Activated T-cell treated with anti-CD3 and anti-CD28 coated beads, Interleukin-2, amount 50 U/mL, for 72 hours (primary cell): ENCODE results near the gene JPH3. TPM values are rescaled to one million over a fixed set of nuclear protein-coding genes. Genes with fewer than 3 reads are reported as not detected.

Experiments
- ATAC-seq, 2 donors: fragments of 150-1000 bp; cut with Tn5 transposase; replicated peaks in 1 of 2; 2 replicates each; pipeline ENCODE4 v1.10.0; 2021; ENCODE audit warnings: moderate library complexity in 2 of 2, mild to moderate bottlenecking in 1 of 2
- DNase-seq, 2 donors: peaks; one replicate each; pipeline ENCODE4 v3.0.0; 2021 to 2022; ENCODE audit warnings: mixed read lengths in 1 of 2
- H3K27ac Mint-ChIP-seq: one replicate; pipeline ENCODE4 v1.8.0; 2022; ENCODE audit warnings: mild to moderate bottlenecking, moderate library complexity, mixed read lengths
- H3K27me3 Mint-ChIP-seq: one replicate; pipeline ENCODE4 v1.8.0; 2022; ENCODE audit warnings: low read depth, mixed read lengths
- H3K36me3 Mint-ChIP-seq, 2 donors: one replicate each; pipeline ENCODE4 v1.8.0; 2022; ENCODE audit warnings: mixed read lengths in 2 of 2, mild to moderate bottlenecking in 1 of 2; ENCODE audit not compliant: insufficient read depth in 2 of 2
- H3K4me1 Mint-ChIP-seq: one replicate; pipeline ENCODE4 v1.8.0; 2022; ENCODE audit warnings: low read depth, mixed read lengths
- H3K4me3 Mint-ChIP-seq, 2 donors: one replicate each; pipeline ENCODE4 v1.8.0; 2022; ENCODE audit warnings: mild to moderate bottlenecking in 2 of 2, mixed read lengths in 2 of 2, moderate library complexity in 2 of 2
- H3K9me3 Mint-ChIP-seq, 2 donors: one replicate each; pipeline ENCODE4 v1.8.0; 2022; ENCODE audit warnings: mixed read lengths in 2 of 2
- total RNA-seq, 2 donors: library from RNA; stranded (reverse); gene quantifications; one replicate each; pipeline ENCODE4 v1.2.3, GENCODE V29; 2022

Gene JPH3
- total RNA-seq, 2 donors from 2014 or later: 0.60 to 0.74 TPM

DNA sequence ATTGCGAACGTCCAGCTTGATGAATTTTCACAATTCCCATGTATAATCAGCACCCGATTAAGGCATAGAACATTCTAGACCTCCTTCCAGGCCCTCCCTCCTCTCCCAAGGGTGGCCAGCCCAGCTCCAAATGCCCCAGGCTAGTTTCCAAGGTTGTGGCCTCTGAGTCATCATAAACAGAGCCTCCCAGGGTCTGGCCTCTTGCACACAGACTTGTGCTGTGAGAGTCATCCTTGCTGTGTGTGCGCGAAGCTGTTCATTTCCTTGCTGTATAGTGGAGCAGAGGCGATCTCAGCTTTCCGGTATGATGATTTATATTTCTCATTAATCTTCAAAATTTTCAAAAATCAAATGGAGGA, 20.5 kb upstream of the JPH3 start:
- ATAC-seq (no peak), DNase-seq (no peak)
- H3K4me1 Mint-ChIP-seq: no peaks in the 10 kb centered on the region
- no peak overlapping the region for H3K4me3 Mint-ChIP-seq
- H3K27ac Mint-ChIP-seq: no peak overlapping the region
- H3K27me3 Mint-ChIP-seq: peaks cover 29% of the 10 kb centered on the region
- no peaks in the 10 kb centered on the region for H3K36me3 Mint-ChIP-seq
- H3K9me3 Mint-ChIP-seq: no peaks in the 10 kb centered on the region

GRCh38 chr16:87582216-87582965, 19.9 kb upstream of the JPH3 start:
- H3K27ac Mint-ChIP-seq: no peak overlapping the region
- no peaks in the 10 kb centered on the region for H3K9me3 Mint-ChIP-seq
- no peaks in the 10 kb centered on the region for H3K4me1 Mint-ChIP-seq
- no peak for ATAC-seq
- no peak overlapping the region for H3K4me3 Mint-ChIP-seq
- H3K27me3 Mint-ChIP-seq: peaks cover 33% of the 10 kb centered on the region
- no peaks in the 10 kb centered on the region for H3K36me3 Mint-ChIP-seq
- DNase-seq: no peak

DNA sequence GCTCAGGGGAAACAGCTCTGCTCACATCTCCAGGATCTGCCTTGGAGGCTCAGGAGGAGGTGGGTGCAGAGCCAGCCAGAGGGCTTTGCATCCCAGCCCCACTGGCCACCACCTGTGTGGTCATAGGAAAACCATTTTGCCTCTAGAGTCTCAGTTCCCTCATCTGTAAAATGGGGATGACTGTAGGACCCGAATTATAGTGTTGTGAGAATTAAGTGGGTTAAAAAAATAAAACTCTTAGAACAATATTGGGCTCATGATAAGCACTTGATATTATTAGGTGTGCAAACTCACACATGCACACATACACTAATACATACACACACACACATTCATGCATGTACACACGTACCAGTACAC, 19.4 kb upstream of the JPH3 start:
- H3K4me3 Mint-ChIP-seq: no peak overlapping the region
- no peaks in the 10 kb centered on the region for H3K9me3 Mint-ChIP-seq
- no peaks in the 10 kb centered on the region for H3K36me3 Mint-ChIP-seq
- H3K27me3 Mint-ChIP-seq: peaks cover 33% of the 10 kb centered on the region
- DNase-seq (no peak), ATAC-seq (no peak)
- no peaks in the 10 kb centered on the region for H3K4me1 Mint-ChIP-seq
- no peak overlapping the region for H3K27ac Mint-ChIP-seq

GRCh38 chr16:87583453-87584131, 18.7 kb upstream of the JPH3 start:
- Mint-ChIP-seq H3K4me3 (no peak overlapping the region), H3K4me1 (no peaks in the 10 kb centered on the region), H3K36me3 (no peaks in the 10 kb centered on the region), H3K27ac (no peak overlapping the region), H3K27me3 (peaks cover 35% of the 10 kb centered on the region), H3K9me3 (no peaks in the 10 kb centered on the region)
- ATAC-seq (no peak), DNase-seq (no peak)

GRCh38 chr16:87584271-87584670, 18.0 kb upstream of the JPH3 start:
- peaks cover 42% of the 10 kb centered on the region for H3K27me3 Mint-ChIP-seq
- no peaks in the 10 kb centered on the region for H3K9me3 Mint-ChIP-seq
- H3K27ac Mint-ChIP-seq: no peak overlapping the region
- no peaks in the 10 kb centered on the region for H3K36me3 Mint-ChIP-seq
- H3K4me1 Mint-ChIP-seq: peaks cover 5% of the 10 kb centered on the region
- no peak for DNase-seq
- no peak overlapping the region for H3K4me3 Mint-ChIP-seq
- ATAC-seq: no peak

DNA sequence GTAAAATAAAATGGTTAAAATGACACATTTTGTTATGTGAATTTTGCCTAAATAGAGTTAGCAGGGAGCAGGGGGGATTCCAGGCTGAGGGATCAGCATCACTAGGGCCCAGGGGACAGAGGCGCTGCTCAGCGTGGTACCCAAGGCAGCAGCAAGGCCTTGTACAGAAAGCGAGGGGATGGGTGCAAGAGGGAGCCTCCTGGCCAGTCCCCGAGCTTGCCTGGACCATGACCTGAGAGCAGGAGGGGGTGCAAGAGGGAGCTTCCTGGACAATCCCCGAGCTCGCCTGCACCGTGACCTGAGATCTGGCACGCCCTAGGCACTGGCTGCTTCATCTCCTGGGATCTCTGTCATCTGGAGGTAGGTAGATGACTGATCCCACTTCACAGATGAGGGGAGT, 17.3 kb upstream of the JPH3 start:
- Mint-ChIP-seq H3K4me1 (peaks cover 5% of the 10 kb centered on the region), H3K9me3 (no peaks in the 10 kb centered on the region), H3K4me3 (no peak overlapping the region), H3K27me3 (peaks cover 48% of the 10 kb centered on the region), H3K27ac (no peak overlapping the region), H3K36me3 (no peaks in the 10 kb centered on the region)
- DNase-seq (no peak), ATAC-seq (no peak)

DNA sequence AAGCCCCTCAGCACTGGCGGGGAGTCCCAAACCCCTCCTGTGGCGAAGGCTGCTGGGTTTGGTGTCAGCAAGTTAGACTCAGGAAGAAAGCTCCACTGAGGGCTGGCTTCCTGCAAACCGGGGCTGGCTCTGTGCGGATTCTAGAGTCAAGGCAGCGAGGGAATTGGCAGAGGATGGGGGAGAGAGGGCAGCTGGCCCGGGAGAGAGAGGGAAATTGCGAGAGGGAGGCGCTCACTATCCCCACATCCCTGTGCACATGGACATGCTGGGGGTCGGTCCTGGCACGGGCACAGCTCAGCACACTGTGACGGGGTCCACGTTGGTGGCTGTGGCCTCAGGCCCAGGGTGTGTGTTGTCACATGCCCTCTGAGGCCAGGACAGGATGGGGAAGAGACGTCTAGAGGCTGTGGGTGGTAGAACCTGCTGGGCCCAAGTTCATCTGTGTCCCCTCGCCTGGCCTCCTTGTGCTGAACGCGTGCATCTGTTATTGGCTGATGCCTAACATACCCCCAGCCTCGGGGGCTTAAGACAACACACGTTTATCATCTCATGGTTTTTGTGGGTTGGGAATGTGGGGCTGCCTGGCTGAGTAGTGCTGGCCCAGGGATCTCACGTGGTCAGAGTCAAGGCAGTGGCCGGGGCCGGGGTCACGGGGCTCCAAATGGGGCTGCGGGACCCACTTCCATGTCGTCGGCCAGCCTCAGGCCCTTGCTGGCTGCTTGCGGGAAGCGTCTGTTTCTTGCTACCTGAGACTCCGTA, 16.7 kb upstream of the JPH3 start:
- Mint-ChIP-seq H3K27me3 (peaks cover 54% of the 10 kb centered on the region), H3K4me3 (no peak overlapping the region), H3K9me3 (no peaks in the 10 kb centered on the region), H3K27ac (no peak overlapping the region), H3K36me3 (no peaks in the 10 kb centered on the region), H3K4me1 (peaks cover 5% of the 10 kb centered on the region)
- DNase-seq (no peak), ATAC-seq (no peak)

DNA sequence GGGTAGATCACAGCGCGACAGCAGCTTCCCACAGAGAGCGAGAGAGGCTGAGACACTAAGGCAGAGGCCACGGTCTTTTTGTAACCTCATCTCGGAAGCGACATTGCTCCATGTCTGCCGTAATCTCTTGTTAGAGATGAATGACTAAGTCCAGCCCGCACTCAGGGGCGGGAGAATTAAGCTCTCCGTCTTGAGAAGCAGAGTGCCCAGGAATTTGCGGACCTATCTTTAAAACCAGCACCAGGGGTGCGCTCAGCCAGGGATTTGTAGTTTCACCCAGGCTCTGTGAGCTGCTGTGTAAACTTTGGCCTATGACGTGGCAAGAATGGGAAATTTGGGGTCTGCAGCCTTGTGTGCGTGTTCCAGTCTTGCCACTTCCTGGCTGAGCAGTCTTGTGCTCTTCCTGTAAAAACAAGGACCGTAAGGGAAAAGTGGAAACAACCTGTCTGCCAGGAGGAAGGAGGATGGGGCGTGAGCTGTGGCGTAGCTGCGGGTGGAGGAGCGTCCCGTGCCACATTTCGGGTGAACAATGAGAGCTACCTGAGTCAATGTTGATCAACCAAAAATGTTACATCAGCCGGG, 16.0 kb upstream of the JPH3 start:
- DNase-seq (no peak), ATAC-seq (no peak)
- peaks cover 60% of the 10 kb centered on the region for H3K27me3 Mint-ChIP-seq
- H3K4me1 Mint-ChIP-seq: peaks cover 5% of the 10 kb centered on the region
- no peak overlapping the region for H3K4me3 Mint-ChIP-seq
- no peaks in the 10 kb centered on the region for H3K9me3 Mint-ChIP-seq
- no peaks in the 10 kb centered on the region for H3K36me3 Mint-ChIP-seq
- no peak overlapping the region for H3K27ac Mint-ChIP-seq

- Mint-ChIP-seq H3K27ac (no peak overlapping the region), H3K4me3 (no peak overlapping the region), H3K27me3 (peaks cover 68% of the 10 kb centered on the region), H3K36me3 (no peaks in the 10 kb centered on the region), H3K9me3 (no peaks in the 10 kb centered on the region), H3K4me1 (peaks cover 5% of the 10 kb centered on the region)
- DNase-seq (no peak), ATAC-seq (no peak)
These were observed 14.7 kb upstream of the JPH3 start for GRCh38 chr16:87587636-87588035.

DNA sequence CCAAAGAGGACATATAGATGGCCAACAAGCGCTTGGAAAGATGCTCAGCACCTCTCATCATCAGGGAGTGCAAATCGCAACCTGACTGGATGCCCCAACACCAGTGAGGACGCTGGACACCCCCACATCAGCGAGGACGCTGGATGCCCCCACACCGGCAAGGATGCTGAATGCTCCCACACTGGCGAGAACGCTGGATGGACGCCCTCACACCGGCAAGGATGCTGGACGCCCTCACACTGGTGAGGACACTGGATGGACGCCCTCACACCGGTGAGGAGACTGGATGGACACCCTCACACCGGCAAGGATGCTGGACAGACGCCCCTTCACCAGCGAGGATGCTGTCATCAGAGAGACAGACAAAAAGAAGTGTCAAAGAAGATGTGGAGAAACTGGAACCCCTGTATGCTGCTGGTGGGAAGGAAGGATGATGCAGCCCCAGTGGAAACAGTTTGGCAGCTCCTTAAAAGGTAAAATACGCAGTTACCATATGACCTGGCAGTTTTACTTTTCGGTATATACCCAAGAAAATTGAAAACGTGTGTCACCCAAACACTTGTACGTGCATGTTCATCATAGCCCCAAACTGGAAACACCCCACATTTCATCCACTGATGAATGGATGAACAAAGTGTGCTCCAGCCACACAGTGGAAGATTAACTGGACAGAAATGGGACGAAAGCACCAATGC, 10.1 kb upstream of the JPH3 start:
- H3K36me3 Mint-ChIP-seq: no peaks in the 10 kb centered on the region
- H3K4me1 Mint-ChIP-seq: peaks cover 5% of the 10 kb centered on the region
- no peak for ATAC-seq
- H3K27ac Mint-ChIP-seq: no peak overlapping the region
- peaks cover 39% of the 10 kb centered on the region for H3K27me3 Mint-ChIP-seq
- DNase-seq: no peak
- no peak overlapping the region for H3K4me3 Mint-ChIP-seq
- H3K9me3 Mint-ChIP-seq: no peaks in the 10 kb centered on the region

- no peak for DNase-seq
- H3K27me3 Mint-ChIP-seq: peaks cover 34% of the 10 kb centered on the region
- no peaks in the 10 kb centered on the region for H3K9me3 Mint-ChIP-seq
- no peak overlapping the region for H3K4me3 Mint-ChIP-seq
- no peak overlapping the region for H3K27ac Mint-ChIP-seq
- peaks cover 3% of the 10 kb centered on the region for H3K4me1 Mint-ChIP-seq
- H3K36me3 Mint-ChIP-seq: no peaks in the 10 kb centered on the region
- no peak for ATAC-seq
These were observed 8.5 kb upstream of the JPH3 start for GRCh38 chr16:87593710-87594258.

DNA sequence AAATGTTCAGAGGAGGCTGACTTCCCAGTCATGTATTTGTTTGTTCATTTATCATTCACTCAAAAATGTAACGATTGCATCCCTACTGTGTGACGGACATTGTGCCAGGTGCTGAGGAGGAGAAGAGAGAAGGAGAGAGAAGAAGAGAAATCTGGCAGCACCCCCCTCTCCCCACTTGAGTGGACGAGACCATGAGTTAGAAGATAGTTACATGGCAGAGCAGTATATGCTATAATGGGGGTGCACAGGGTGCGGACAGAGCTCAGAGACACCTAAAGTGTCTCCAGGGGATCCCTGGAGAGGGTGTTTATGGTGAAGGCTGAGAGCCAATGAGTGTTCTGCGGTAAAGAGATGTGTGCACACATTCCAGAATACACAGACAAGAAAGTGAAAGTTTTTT, 6.6 kb upstream of the JPH3 start:
- no peaks in the 10 kb centered on the region for H3K36me3 Mint-ChIP-seq
- H3K27ac Mint-ChIP-seq: no peak overlapping the region
- H3K4me3 Mint-ChIP-seq: no peak overlapping the region
- peaks cover 34% of the 10 kb centered on the region for H3K27me3 Mint-ChIP-seq
- no peaks in the 10 kb centered on the region for H3K4me1 Mint-ChIP-seq
- ATAC-seq (no peak), DNase-seq (no peak)
- no peaks in the 10 kb centered on the region for H3K9me3 Mint-ChIP-seq
